Keratinocyte (primary cell): ENCODE measurements around the gene MARK1.

Experiments
- CTCF ChIP-seq, 3 experiments: IDR thresholded peaks in 1 of 3; conservative IDR thresholded peaks in 1 of 3; optimal IDR thresholded peaks in 1 of 3; 2 replicates in 2 of 3; 3 replicates in 1 of 3; pipeline versions ENCODE3 to v1.5.1; 2011; ENCODE audit warnings: low read length in 3 of 3, mild to moderate bottlenecking in 3 of 3, moderate library complexity in 2 of 3, control low read depth in 1 of 3, inconsistent platforms in 1 of 3; ENCODE audit not compliant: insufficient read depth in 2 of 3; ENCODE audit errors: extremely low read depth in 1 of 3
- EZH2 ChIP-seq: IDR thresholded peaks from one replicate; pipeline ENCODE4 v1.6.1; 2012; ENCODE audit warnings: inconsistent platforms, mild to moderate bottlenecking, low read length, moderate library complexity

GRCh38 chr1:220483700-220484099 lies 44.2 kb upstream of the MARK1 start:
- TF ChIP-seq CTCF (optimal IDR thresholded peaks at IDR 0.05 in 1 of 3, IDR thresholded peaks at IDR 0.05 in 1 of 3, conservative IDR thresholded peaks at IDR 0.05 in 1 of 3; ENCODE audit: extremely low read depth in 1 of 3, insufficient read depth in 2 of 3, low read length in 3 of 3), result no peak
- no peak for TF ChIP-seq EZH2
